ENCODE results near the gene EXOC4. TPM values are rescaled to one million over a fixed set of nuclear protein-coding genes. Genes with fewer than 3 reads are reported as not detected.
"Not testable (repeated sequence)": the region's sequence is repeated elsewhere in the genome, so short reads cannot be mapped to it uniquely, and the experiment has no call there.

The EXOC4 gene
- total RNA-seq, 1 donor from 2014 or later: 66.2 TPM

DNA sequence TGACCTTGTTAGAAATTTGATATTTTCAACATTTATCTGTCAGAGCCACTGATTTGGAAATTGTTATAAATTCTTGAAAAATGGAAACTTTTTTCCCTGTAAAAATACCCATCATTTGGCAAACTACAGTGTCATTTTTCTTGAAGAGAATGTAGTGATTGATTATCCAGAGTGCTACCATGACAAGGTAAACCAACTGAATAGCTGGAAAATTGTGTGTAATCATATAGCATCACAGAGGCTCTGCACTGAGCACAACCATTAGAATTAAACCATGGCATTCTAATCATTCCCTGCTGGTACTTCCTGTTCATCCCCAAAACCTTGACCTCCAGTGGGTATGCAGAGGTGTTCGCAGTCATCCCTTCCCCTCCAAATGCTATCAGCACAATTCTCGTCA, 633.9 kb downstream of the EXOC4 start:
- DNase-seq (ENCODE audit: extremely low read depth, low read depth, low spot score): no peak

DNA sequence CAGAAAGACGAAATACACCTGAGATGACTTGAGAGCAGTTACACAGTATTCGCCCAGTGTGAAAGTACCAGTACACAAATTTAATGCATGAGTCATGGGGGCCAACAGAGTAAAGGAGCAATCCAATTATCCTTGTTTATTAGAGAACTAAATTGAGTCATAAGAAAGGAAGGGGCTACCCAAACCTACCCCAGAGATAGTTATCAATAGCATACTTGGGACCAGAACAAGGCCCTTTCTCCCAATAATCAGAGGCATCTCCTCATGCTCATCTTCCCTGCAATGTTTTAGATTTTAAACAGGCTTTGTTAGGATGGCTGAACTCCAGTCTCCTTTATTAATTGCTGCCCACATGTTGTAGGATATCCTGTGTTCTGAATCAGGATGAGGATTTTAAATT, 634.6 kb downstream of the EXOC4 start:
- no peak for DNase-seq (ENCODE audit: extremely low read depth, low read depth, low spot score)

DNA sequence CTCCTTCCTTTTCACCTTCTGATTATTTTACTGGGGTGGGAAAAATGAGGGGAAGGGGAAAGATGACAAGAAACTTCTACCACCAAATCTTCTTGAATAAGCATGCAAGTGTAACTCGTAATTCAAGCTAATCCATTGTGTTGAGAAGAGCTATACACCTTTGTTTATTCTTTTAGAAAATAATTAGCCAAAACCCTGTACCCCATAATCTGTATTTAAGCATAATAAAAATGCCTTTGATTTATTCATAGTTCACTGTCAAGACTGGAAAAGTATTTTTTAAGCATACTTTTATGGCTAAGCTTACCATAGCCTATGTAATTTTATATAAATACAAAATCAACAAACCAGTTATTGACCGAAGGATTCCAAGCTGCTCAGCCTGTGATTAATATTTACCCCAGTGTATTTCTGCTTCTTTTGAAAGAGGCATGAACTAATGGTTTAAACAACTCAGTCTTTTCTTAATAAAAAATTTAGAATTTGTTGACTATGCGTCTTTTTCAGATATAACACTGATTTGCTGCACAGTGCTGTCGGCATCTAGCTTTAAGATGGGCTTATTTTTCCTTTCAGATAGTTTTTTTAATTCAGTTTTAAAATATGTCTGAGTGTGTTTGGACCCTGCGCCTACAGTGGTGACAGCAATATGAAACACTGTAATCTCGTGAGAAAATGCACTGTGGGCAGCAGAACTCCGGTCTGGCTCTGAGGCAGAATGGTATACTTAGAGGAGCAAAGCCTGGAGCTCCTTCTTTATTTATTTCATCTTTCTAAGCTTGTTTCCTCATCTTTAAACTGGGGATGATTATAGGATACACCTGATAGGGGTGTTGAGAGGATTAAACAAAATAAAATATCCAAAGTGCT, 635.4 kb downstream of the EXOC4 start:
- no peak for DNase-seq (ENCODE audit: extremely low read depth, low read depth, low spot score)

DNA sequence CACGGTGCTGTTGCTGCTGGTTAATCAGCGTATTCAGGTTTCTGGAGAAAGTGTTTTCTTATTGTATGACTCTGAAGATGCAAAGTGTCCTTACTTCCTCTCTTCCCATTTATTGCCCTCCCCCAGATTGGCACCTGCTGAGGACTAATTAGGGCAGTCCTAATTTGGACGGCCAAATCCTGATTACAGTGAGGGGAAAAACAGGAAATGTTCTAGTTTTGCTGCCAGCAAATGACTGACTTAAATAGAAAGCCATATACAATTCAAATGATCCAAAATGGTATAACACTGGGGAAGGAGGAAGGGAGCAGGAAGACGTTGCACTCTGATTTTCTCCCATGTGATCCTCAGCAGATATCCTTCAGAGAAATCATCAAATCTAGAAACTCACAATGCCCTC, 651.9 kb downstream of the EXOC4 start:
- DNase-seq (ENCODE audit: extremely low read depth, low read depth, low spot score): no peak

DNA sequence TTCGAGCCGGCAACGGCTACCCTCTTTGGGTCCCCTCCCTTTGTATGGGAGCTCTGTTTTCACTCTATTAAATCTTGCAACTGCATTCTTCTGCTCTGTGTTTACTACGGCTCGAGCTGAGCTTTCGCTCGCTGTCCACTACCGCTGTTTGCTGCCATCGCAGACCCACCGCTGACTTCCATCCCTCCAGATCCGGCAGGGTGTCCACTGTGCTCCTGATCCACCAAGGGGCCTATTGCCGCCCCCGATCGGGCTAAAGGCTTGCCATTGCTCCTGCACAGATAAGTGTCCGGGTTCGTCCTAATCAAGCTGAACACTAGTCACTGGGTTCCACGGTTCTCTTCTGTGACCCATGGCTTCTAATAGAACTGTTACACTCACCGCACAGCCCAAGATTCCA, 653.7 kb downstream of the EXOC4 start:
- not testable (repeated sequence) for DNase-seq (ENCODE audit: extremely low read depth, low read depth, low spot score)

DNA sequence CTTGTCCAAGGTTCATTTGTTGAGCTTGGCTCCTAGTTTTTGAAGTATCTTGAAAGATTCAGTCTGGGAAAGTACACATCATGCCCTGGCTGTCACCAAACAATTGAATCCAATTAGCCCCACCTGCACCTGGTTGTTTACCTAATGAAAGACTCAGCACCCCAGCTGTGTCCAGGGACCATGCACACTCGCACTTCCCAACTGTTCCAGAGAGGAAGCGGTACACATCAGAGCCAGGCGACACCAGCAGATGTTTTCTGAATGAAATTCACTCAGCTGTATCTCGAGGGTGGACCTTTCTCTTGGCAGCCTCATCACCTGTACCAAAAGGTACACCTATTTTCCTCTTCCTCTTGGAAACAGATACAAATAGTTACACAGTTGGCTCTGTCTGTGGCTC, 657.9 kb downstream of the EXOC4 start:
- no peak for DNase-seq (ENCODE audit: extremely low read depth, low read depth, low spot score)

DNA sequence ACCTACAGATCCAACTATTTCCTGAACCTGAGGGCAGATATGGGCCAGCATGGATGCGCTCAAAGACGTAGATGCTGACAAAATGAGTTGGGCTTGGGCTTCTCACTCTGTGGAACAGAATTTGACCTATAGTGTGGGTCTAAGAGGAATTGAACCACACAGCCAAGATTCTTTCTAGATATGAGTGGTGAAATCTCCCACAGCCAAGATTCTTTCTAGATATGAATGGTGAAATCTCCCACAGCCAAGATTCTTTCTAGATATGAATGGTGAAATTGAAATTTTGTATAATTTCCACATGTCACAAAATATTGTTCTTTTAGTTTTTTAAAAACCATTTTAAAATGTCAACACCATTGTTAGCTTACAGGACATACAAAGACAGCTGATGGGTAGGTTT, 658.8 kb downstream of the EXOC4 start:
- DNase-seq (ENCODE audit: extremely low read depth, low read depth, low spot score): no peak

DNA sequence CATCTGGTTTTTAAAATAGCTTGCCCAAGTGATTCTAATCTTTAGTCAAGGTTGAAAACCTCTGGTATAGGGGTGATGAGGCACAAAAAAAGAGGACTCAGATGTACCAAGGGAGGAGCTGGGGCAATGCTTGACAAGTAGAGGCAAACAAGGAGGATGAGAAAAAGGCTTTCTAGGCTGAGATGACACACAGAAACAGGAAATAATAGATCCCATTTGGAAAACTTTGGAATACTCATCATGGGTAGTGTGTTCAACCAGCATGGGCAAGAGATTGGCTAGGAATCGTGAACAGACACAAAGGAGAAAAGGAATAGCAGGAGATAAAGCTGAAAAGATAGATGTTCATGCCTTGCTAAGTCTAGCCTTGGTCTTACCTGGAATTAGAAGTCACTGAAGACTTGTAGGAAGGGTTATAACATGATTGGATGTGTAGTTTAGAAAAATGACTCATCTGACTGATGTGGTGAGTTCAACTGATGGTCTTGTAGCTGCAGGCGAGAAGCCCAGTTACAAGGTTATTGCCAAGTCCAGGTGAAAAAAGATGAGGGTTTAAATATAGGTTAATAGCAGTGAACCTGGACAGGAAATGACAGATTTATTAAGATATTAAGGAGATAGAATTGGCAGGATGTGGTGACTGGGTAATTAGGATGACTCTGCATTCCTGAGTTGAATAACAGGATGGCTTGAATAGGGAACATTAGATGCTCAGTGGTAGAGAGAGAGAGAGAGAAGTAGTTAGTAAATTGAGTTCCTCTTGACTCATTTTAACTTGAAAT, 660.2 kb downstream of the EXOC4 start:
- peak; percentile 20 for DNase-seq (ENCODE audit: extremely low read depth, low read depth, low spot score)

DNA sequence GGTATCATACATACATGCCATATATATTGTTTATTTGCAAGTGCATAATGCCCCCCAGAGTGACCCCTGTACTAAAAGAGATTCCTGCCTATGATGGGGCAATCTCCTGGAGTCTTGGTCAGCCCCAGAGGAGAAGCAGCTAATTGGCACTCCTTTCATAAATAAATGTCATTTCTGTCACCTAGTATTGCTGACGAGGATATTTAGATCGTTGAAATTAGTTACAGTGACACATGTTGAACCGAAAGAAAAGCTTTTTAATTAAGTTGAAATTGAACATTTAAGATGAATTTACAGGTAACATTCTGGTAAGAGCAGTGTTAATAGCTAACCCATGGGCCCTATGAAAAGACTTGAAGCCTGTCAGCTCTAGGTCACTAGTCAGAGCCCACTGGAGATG, 663.7 kb downstream of the EXOC4 start:
- DNase-seq (ENCODE audit: extremely low read depth, low read depth, low spot score): no peak

DNA sequence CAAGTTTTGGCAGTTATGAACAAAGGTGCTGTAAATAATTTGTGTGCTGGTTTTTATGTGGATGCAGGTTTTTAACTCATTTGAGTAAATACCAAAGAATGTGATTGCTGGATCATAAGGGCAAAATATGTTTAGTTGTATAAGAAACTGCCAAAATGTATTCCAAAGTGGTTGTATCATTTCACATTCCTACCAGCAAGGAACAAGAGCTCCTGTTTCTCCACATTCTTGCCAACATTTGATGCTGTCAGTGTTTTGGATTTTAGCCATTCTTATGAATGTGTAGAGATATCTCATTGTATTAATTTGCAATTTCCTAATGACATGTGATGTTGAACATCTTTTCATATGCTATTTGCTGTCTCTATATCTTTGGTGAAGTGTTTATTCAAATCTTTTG, 666.9 kb downstream of the EXOC4 start:
- DNase-seq (ENCODE audit: extremely low read depth, low read depth, low spot score): no peak

DNA sequence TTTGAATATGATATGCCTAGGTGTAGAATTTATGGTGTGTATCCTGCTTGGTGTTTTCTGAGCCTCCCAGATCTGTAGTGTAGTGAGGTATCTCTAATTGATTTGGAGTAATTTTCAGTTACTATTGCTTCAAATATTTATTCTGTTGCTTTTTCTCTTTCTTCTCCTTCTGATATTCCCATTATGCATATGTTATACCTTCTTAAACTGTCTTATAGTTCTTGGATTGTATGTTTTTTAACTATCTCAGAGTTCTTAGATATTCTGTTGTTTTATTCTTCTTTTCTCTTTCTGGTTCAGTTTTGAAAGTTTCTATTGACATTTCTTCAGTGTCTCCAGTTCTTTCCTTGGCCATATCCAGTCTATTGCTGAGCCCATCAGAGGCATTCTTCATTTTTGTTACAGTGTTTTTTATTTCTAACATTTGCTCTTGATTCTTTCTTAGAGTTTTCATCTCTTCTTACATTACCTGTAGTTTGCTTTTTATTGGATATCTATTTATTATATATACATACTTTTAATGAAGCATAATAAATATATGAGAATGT, 668.8 kb downstream of the EXOC4 start:
- no peak for DNase-seq (ENCODE audit: extremely low read depth, low read depth, low spot score)

DNA sequence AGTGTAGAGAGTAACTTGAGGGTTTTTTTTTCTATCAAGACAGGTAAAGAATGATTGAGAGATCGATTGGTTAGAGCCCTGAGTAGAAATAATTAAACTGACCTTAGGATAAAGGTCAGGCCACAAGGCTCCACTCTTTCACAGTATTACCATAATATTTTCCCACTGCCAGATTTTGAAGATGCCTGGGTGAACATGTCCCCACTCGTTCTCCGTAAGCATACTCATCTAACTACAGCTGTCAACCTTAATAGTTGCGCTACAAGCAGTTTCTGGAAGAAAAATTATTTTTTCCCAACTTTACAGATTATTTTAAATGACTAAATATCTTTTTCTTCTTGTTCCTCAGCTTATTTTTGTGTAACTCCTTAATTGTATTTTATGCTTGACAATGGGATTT, 671.1 kb downstream of the EXOC4 start:
- no peak for DNase-seq (ENCODE audit: extremely low read depth, low read depth, low spot score)

DNA sequence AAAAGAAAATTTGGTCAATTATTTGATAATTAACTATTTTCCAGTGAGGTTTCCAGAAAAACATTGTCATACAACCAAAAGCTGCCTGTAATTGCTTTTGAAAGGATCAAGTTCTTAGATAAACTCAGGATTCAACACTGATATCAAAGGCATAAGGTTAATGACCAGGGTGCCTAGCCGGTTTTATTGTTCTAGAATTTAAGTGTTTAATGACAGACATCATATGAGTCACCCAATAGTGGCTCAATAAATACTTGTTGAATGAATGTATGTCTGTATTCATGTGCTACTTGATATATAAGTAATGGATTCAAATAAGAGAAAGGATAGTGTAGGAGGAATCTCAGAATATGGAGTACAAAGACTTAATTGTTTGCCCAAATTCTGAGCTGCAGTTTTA, 678.2 kb downstream of the EXOC4 start:
- no peak for DNase-seq (ENCODE audit: extremely low read depth, low read depth, low spot score)

DNA sequence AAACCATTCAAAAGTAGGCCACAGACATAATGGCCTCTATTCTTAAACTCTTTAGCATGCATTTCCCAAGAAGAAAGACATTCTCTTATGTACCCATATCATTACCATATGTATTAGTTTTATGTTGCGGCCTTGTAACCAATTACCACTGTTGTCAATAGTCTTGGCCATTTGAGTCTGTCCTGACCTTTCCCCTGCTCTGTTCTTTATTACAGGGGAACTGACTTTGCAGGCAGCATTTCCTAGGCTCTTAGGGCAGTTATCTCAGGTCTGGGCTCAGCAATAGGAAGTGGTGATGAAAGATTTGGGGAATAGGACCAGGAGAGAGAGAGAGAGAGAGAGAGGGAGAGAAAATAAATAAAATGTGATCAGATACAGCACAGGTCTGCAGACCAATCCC, 679.7 kb downstream of the EXOC4 start:
- DNase-seq (ENCODE audit: extremely low read depth, low read depth, low spot score): no peak

DNA sequence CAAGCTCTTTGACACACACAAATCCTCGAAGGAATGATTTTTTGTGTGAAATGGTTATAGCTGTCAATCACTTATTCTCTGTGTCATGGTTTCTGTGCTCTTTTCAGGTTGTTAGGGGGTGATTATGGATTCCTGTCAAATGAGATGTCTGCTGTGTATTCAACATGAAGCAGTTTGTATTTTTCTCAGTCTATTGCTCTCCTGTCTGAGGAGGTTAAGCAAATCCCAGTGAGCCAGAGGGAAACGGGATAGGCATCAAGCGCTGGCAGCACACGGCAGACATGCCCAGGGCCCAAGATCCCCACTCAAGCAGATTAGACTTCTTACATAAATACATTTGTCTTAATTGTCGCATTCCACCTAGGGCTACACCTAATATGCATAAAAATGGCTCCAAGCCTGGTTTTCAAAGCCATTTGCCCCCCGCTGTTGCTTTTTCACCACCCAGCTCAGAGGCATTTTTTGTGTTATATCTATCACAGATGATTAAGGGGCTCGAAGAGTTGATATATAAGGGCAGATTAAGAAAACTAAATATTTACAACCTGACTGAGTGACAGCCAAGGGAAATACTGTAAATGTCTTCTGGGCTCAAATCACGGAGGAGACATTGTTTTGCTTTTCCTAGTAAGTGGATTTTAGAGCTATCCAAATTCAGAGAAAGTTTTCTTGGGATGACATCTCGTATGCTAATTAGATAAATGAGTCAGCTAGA, 681.5 kb downstream of the EXOC4 start:
- no peak for DNase-seq (ENCODE audit: extremely low read depth, low read depth, low spot score)

DNA sequence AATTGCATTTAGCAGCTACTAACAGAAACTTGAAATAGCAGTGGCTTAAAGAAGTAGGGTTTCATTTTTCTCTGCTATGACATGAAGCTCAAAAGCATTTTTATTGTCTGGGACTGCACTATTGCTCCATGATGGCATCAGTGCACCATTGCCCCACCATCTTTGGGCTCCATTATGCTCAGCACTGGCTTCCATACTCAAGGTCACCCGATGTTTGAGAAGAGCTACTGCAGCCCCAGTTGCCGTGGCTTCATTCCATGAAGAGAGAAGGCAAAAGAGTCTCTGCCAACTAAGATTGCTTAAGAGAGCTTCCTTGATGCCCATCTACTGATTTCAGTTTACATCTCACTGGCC, 682.1 kb downstream of the EXOC4 start:
- DNase-seq (ENCODE audit: extremely low read depth, low read depth, low spot score): no peak

DNA sequence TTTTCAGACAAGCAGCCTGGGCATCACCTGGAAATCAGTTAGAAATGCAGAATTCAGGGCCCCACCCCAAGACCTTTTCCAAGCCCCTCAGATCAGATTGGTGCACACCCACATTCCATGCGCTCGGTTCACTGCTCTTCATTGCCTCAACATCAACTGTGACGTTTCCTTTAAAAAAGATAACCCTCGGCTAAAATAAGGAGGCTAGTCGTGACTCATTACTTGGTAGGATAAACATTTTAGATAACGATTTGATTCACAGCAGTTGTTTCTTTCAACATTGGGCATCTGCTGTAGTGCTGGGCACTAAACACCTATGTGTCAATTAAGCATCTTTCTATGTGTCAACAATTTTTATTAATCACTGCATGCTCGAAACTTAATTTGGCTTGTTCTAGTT, 683.2 kb downstream of the EXOC4 start:
- DNase-seq (ENCODE audit: extremely low read depth, low read depth, low spot score): no peak

DNA sequence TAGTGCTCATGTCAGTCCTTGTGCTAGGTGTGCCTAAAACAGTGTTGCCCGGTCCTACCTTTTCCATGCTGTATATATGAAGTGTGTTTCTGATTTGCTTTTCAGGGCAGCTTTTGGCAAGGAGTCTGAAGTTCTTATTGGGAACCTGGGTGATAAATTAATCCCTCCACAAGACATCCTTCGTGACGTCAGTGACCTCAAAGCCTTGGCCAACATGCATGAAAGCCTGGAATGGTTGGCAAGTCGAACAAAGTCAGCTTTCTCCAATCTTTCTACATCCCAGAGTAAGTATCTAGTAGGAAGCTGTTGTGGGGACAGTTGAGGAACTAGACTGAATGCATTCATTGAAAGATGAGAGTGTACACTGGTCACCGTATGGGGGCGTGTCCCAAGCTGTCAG, 684.9 kb downstream of the EXOC4 start:
- DNase-seq (ENCODE audit: extremely low read depth, low read depth, low spot score): no peak

DNA sequence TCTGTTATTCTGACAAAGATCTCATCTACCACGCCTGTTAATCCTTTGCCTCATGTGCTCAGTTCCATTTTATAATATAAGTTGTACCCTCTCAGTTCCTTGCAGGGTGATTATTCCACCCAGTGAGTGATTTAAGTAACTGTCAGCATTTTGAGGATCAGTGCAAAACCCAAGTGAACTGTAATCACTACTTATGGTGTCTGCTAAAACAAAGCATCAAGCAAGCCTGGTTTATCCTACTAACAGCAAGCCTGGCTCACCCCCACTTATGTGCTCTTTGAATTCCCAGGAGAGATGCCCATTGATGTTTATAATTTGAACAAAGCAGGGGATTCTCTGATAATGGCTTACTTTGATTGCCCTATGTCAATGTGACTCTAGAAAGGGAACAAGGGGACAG, 687.5 kb downstream of the EXOC4 start:
- no peak for DNase-seq (ENCODE audit: extremely low read depth, low read depth, low spot score)

DNA sequence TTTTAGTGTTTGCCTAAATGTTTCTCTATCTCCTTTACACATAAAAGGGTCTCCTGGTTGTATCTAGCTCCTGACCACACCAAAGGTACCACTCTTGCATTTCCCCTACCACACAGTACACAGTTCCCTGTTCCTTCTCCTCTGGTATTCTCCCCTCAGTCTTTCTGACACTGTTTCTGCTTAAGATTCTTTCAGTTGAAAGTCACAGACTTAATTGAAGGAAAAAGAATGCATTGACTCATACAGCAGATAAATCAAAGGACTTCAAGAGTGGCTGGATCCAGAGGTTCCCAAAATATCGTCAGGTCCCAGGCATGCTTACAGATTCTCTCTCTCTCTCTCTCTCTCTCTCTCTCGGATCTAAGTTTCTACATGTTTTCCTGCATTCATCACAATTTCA, 688.6 kb downstream of the EXOC4 start:
- DNase-seq (ENCODE audit: extremely low read depth, low read depth, low spot score): no peak

DNA sequence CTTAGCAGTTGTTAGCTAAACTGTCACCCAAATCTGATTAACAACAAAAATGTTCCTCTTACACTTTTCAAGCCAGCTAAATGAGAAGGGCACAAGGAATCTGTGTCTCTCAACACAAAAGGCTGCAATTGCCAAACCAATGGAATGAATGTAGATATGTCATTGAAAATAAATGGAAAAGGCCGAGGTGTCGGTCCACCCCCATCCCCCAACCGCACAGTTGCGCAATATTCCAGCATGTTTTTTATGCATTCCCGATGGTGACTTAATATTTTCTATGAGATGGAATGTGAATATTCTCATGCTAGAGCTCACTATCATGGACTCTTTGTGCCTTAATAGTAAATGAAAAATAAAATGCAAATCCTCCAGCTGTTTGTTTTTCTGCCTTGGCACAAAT, 692.6 kb downstream of the EXOC4 start:
- no peak for DNase-seq (ENCODE audit: extremely low read depth, low read depth, low spot score)
